GM12873 (cell line): ENCODE results near the gene TAF1A.

Experiments
- CTCF ChIP-seq: IDR thresholded peaks from 2 replicates; pipeline ENCODE4 v1.5.1; 2012; ENCODE audit warnings: low read depth, mild to moderate bottlenecking, moderate library complexity, low read length, control low read depth; ENCODE audit not compliant: insufficient read depth; ENCODE audit errors: missing control alignments

Gene TAF1A

GRCh38 chr1:222623458-222623857 lies 33.7 kb upstream of the TAF1A start:
- no peak for TF ChIP-seq CTCF

- no peak for TF ChIP-seq CTCF
Measured at GRCh38 chr1:222622765-222623164, 33.0 kb upstream of the TAF1A start.

- no peak for TF ChIP-seq CTCF
Measured at GRCh38 chr1:222620566-222620965, 30.8 kb upstream of the TAF1A start.

GRCh38 chr1:222618880-222619596 lies 29.3 kb upstream of the TAF1A start:
- no peak for TF ChIP-seq CTCF

- no peak for TF ChIP-seq CTCF
Measured at GRCh38 chr1:222618001-222618879, 28.5 kb upstream of the TAF1A start, which contains the start of gene MIA3. Gene MIA3 (plus strand): TSS chr1:222618097. CDS start chr1:222618111, 14 bp downstream.

GRCh38 chr1:222617367-222617951 lies 27.7 kb upstream of the TAF1A start:
- TF ChIP-seq CTCF = no peak

- no peak for TF ChIP-seq CTCF
Measured at GRCh38 chr1:222616525-222616924, 26.8 kb upstream of the TAF1A start.
